ACHN (cell line): ENCODE measurements around the gene HK1.
"Not testable (repeated sequence)": the region's sequence is repeated elsewhere in the genome, so short reads cannot be mapped to it uniquely, and the experiment has no call there.

Experiments
- DNase-seq: peaks from one replicate; pipeline ENCODE4 v3.0.0-alpha.2; 2015
- in situ Hi-C: cut with HindIII; loops from 2 replicates; pipeline ENCODE4 v1.10.0; 2017; ENCODE audit warnings: low sequenced_read_pairs, low pct_ligation_motif_present, low pct_unique_long_range_greater_than_20kb

Gene HK1

DNA sequence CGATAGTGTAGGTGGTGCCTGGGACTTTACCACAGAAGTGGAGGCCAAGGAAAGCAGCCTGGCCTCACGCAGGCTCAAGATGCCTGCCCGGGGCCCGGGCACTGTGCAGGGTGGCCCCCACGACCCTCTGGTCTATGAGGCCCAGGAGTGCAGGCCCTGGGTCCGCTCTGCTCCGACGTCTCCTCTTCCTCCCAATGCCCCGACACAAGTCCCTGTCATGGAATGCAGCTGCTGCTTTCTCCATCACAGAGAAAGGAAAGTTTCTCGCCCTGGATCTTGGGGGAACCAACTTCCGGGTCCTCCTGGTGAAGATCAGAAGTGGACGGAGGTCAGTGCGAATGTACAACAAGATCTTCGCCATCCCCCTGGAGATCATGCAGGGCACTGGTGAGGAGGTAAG lies 28.3 kb upstream of the HK1 start:
- in situ Hi-C loops: no loop called here
- DNase-seq: no peak

- DNase-seq, in situ Hi-C loops: not testable (repeated sequence)
These were observed 26.9 kb upstream of the HK1 start for GRCh38 chr10:69251417-69251816.

DNA sequence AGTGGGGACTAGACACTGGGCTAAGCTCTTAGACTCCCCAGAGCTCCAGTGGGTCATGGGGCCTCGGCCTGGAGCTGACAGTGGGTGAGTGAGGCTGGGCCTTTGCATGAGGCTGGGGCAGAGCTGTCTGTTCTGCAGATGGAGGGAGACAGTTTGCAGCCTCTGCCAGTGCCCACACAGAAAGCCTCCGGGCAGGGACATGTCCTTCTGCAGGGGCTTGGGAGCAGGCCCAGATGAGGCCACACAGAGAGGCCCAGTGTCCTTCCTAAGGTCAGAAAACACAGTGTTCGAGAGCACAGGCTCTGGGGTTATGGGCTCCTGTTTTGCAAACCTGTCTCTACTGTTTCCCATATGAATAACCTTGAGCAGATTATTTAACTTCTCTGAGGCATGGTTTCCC lies 25.1 kb upstream of the HK1 start:
- in situ Hi-C loops: no loop called here
- DNase-seq: no peak

- in situ Hi-C loops: no loop called here
- no peak for DNase-seq
These were observed 23.4 kb upstream of the HK1 start for GRCh38 chr10:69254877-69255276.

DNA sequence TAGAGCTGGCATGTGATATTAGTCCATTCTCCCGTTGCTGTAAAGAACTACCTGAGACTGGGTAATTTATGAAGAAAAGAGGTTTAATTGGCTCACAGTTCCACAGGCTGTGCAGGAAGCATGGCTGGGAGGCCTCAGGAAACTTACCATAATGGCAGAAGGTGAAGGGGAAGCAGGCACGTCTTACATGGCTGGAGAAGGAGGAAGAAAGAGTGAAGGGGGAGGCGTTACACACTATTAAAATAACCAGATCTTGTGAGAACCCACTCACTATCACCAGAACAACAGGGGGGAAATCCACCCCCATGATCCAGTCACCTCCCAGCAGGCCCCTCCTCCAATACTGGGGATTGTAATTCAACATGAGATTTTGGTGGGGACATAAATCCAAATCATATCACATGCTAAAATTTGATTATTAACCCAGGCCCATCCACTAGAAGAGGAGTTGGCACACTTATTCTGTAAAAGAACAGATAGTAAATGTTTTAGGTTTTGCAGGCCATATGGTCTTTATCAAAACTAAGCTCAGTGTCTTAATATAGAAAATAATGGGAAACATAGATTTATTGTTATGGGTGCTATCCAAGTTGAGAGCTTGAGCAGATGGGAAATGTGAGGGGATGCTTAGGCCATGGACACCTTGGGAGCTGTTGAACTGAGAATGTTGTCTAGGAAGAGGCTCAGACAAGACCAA lies 18.6 kb upstream of the HK1 start:
- in situ Hi-C loops: no loop called here
- DNase-seq: no peak

GRCh38 chr10:69261184-69261583 lies 17.1 kb upstream of the HK1 start:
- in situ Hi-C loops: no loop called here
- DNase-seq: no peak

- in situ Hi-C loops: no loop called here
- no peak for DNase-seq
These were observed 16.0 kb upstream of the HK1 start for GRCh38 chr10:69262292-69262751.

GRCh38 chr10:69265521-69265920 lies 12.8 kb upstream of the HK1 start:
- in situ Hi-C loops: no loop called here
- no peak for DNase-seq

- in situ Hi-C loops: no loop called here
These were observed 9.4 kb upstream of the HK1 start for GRCh38 chr10:69268761-69269416.

GRCh38 chr10:69269761-69270160 lies 8.5 kb upstream of the HK1 start:
- in situ Hi-C loops: no loop called here
- DNase-seq: no peak

More at GRCh38 chr10:69268761-69269416, 9.4 kb upstream of the HK1 start:
- DNase-seq: no peak

DNA sequence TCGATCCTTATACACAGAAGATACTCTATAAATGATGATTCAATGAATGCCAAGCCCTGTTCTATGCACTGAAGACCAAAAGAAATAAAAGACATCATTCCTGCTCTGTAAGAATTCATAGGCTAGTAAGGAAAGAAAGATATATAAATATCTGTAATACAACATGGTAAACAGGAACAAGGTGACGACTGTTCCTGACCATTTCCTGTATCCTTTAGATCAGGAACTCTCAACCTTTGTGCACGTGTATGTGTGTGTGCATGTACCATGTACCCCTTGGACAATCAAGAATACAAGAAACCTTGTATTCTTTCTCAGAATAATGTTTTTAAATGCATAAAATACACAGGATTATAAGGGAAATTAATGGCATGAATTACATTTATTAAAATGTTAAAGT lies 7.3 kb upstream of the HK1 start:
- in situ Hi-C loops: no loop called here
- DNase-seq: no peak

- no peak for DNase-seq
- in situ Hi-C loops: no loop called here
These were observed 5.7 kb upstream of the HK1 start for GRCh38 chr10:69272624-69273023.

- in situ Hi-C loops: no loop called here
- no peak for DNase-seq
These were observed 2.9 kb upstream of the HK1 start for GRCh38 chr10:69275444-69275843.

GRCh38 chr10:69276503-69276902 lies 1.8 kb upstream of the HK1 start:
- DNase-seq: no peak
- in situ Hi-C loops: no loop called here

GRCh38 chr10:69279110-69279509 lies 814 bp downstream of the HK1 start:
- no peak for DNase-seq

DNA sequence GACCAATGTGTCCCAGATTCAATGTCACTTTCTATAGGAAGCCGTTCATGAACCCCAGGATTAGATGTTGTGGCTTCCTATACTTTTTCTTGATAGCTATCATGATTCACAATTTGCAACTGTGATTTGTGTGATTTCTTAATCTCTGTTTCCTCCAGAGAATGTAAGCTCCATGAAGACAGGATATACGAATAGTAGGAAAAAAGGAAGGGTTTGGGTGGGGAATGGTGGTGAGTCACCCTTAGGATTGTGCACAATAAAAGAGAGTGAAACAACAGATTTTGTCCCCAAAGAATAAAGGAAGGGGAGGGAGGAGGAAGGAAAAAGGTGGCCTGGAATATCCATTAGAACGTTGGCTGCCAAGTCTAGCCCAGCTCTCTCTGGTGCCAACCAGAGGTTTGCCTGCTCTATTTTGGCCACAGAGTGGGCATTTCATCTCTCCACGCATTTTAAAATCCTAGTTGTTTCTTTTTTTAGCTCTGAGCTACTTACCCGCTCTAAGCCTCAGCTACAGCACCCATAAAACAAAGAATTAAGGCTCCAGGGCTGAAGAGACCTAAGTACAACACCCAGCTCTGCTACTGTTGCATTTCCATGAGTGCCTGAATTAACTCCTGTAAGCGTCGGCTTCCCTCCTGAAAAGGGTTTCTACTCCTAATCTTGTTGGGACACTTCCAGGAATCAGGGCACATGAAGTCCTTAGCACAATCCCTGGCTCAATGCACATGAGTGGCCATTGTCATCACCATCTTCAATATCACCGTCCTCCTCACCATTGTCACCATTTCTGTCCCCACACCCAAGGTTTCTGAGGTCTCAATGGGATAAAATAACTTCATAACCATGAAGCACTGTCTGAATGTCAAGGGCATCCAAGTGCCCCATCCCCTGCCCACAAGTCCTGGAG lies 3.5 kb downstream of the HK1 start:
- no peak for DNase-seq
- in situ Hi-C loops: no loop called here

More at GRCh38 chr10:69279110-69279509, 814 bp downstream of the HK1 start:
- in situ Hi-C loops: no loop called here

DNA sequence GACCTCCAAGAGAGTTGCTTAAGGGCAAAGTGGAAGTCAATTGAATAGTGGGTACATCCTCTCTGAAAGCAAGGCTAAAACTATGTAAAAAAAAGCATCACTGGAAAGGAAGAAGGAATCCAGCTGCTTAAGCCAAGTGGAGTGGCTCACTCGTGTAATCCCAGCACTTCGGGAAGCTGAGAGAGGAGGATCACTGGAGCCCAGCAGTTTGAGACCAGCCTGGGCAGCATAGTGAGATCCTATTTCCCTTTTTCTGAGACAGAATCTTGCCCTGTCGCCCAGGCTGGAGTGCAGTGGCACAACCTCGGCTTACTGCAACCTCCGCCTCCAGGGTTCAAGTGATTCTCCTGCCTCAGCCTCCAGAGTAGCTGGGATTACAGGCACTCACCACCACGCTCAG lies 6.1 kb downstream of the HK1 start:
- DNase-seq, in situ Hi-C loops: not testable (repeated sequence)

- DNase-seq: no peak
- in situ Hi-C loops: no loop called here
These were observed 7.4 kb downstream of the HK1 start for GRCh38 chr10:69285699-69286098.

DNA sequence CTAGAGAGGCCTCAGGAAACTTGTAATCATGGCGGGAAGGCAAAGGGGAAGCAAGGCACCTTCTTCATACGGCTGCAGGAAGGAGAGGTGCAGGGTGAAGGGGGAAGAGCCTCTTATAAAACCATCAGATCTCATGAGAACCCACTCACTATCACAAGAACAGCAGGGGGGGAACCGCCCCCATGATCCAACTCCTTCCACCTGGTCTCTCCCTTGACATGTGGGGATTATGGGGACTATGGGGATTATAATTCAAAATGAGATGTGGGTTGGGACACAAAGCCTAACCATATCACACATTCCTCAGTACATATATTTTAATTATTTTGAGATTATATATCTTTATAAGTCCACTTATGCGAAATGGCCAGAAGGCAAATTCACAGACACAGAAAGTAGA lies 8.9 kb downstream of the HK1 start:
- in situ Hi-C loops: no loop called here
- no peak for DNase-seq
